Measurements from ENCODE around the gene ETV4. TPM values are rescaled to one million over a fixed set of nuclear protein-coding genes. Genes with fewer than 3 reads are reported as not detected.

ETV4 gene
- total and polyA plus RNA-seq, 2 donors (not counting 1 experiment from before 2014, with no cell fraction given), result 0.33 to 1.8 TPM

DNA sequence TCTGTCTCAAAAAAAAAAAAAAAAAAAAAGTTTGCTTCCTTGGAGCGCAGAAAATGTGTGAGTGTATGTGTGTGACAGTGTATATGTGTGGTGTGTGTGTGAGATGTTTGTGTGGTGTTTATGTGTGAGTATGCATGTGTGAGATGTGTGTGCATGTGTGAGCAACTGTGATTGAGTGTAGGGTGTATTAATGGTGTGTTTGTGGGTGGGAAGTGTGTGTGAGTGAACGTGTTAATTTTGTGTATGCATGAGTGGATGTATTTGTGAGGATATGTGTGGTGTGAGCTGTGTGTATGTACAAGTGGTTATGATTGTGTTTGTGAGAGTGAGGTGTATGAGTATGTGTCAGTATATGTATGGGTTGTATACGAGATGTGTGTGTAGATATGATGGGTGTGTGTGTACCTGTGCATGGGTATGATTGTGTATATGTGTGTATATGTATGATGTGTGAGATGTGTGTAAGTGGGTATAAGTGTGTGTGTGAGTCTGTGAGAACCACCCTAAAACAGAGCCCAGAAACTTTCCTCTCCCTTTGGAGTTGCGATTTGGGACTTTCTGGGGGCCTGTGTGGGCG lies 22.5 kb upstream of the ETV4 start:
- H3K36me3 ChIP-seq (ENCODE audit: control insufficient read depth, insufficient read depth, low read length), result no peaks in the 10 kb centered on the region
- no peak overlapping the region for H3K4me2 ChIP-seq (ENCODE audit: extremely low read depth, insufficient read depth, low read length)
- TF ChIP-seq EZH2 (IDR thresholded peaks at IDR 0.05; ENCODE audit: low read length, missing control alignments), result no peak
- TF ChIP-seq, protein P1, sequence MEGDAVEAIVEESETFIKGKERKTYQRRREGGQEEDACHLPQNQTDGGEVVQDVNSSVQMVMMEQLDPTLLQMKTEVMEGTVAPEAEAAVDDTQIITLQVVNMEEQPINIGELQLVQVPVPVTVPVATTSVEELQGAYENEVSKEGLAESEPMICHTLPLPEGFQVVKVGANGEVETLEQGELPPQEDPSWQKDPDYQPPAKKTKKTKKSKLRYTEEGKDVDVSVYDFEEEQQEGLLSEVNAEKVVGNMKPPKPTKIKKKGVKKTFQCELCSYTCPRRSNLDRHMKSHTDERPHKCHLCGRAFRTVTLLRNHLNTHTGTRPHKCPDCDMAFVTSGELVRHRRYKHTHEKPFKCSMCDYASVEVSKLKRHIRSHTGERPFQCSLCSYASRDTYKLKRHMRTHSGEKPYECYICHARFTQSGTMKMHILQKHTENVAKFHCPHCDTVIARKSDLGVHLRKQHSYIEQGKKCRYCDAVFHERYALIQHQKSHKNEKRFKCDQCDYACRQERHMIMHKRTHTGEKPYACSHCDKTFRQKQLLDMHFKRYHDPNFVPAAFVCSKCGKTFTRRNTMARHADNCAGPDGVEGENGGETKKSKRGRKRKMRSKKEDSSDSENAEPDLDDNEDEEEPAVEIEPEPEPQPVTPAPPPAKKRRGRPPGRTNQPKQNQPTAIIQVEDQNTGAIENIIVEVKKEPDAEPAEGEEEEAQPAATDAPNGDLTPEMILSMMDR (conservative IDR thresholded peaks at IDR 0.05 in 1 of 2, IDR thresholded peaks at IDR 0.05 in 1 of 2; ENCODE audit: low read depth in 1 of 2, low read length in 2 of 2), result no peak
- no peaks in the 10 kb centered on the region for H3K79me2 ChIP-seq (ENCODE audit: control insufficient read depth, insufficient read depth, low read length)
- H3K27me3 ChIP-seq (ENCODE audit: control insufficient read depth, insufficient read depth, low read length), result no peaks in the 10 kb centered on the region
- no peak overlapping the region for H2AFZ ChIP-seq (ENCODE audit: low read length)
- H3K4me1 ChIP-seq (ENCODE audit: control insufficient read depth, extremely low read depth, insufficient read depth, low read length), result peaks cover 3% of the 10 kb centered on the region
- no peak overlapping the region for H3K27ac ChIP-seq (ENCODE audit: insufficient read depth, low read length)
- H4K20me1 ChIP-seq (ENCODE audit: control insufficient read depth, extremely low read depth, insufficient read depth, low read length), result no peaks in the 10 kb centered on the region
- H3K4me3 ChIP-seq (replicated peaks in 1 of 4; ENCODE audit: control extremely low read depth in 1 of 4, insufficient read depth in 1 of 4, low read depth in 3 of 4, low read length in 4 of 4), result no peak overlapping the region
- DNase-seq (ENCODE audit: low read depth in 2 of 2), result no peak
- no peaks in the 10 kb centered on the region for H3K9me3 ChIP-seq (ENCODE audit: control insufficient read depth, insufficient read depth, low read depth, low read length)
- H3K9ac ChIP-seq (ENCODE audit: insufficient read depth, low read length), result no peak overlapping the region

DNA sequence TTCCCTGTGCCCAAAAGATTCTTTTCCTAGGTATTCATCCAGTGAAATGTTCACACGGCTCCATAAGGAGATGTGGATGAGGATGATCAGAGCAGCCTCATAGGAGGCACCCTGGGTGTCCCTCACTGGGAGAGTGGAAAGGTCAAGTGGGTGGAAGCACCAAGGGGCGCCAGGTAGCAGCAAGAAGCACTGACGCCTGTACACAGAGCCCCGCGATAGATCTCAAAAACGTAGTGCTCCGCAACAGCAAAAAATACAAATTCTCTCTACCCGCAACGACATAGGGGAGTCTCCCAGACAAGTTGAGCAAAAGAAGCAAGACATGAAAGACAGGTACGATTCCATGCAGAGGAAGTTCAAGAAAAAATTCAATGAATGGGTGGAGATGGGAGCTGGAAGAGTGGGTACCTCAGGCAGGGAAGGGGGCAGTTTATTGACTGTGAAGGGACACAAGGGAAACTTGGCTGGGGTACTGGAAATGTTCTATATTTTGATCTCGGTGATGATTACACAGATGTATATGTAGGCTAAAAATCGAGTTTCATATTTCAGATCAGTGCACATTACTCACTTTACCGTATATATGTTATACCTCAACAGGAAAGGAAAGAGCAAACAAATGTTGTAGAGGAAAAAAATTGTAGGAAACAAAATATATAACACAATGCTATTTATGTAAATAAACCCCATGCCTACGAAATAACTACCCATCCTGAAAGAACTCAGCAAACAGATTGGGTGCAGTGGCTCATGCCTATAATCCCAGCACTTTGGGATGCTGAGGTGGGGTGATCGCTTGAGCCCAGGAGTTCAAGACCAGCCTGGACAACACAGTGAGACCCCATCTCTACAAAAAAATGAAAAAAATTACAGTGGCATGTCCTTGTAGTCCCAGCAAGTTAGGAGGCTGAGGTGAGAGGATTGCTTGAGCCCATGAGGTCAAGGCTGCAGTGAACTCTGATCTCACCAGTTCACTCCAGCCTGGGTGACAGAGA lies 17.8 kb upstream of the ETV4 start:
- H3K4me3 ChIP-seq (replicated peaks in 1 of 4; ENCODE audit: control extremely low read depth in 1 of 4, insufficient read depth in 1 of 4, low read depth in 3 of 4, low read length in 4 of 4), result no peak overlapping the region
- H3K27ac ChIP-seq (ENCODE audit: insufficient read depth, low read length), result no peak overlapping the region
- H3K36me3 ChIP-seq (ENCODE audit: control insufficient read depth, insufficient read depth, low read length), result no peaks in the 10 kb centered on the region
- H4K20me1 ChIP-seq (ENCODE audit: control insufficient read depth, extremely low read depth, insufficient read depth, low read length), result no peaks in the 10 kb centered on the region
- H3K4me2 ChIP-seq (ENCODE audit: extremely low read depth, insufficient read depth, low read length), result no peak overlapping the region
- no peak overlapping the region for H2AFZ ChIP-seq (ENCODE audit: low read length)
- TF ChIP-seq, protein P1 (conservative IDR thresholded peaks at IDR 0.05 in 1 of 2, IDR thresholded peaks at IDR 0.05 in 1 of 2; ENCODE audit: low read depth in 1 of 2, low read length in 2 of 2), result no peak
- TF ChIP-seq EZH2 (IDR thresholded peaks at IDR 0.05; ENCODE audit: low read length, missing control alignments), result no peak
- no peaks in the 10 kb centered on the region for H3K4me1 ChIP-seq (ENCODE audit: control insufficient read depth, extremely low read depth, insufficient read depth, low read length)
- no peaks in the 10 kb centered on the region for H3K79me2 ChIP-seq (ENCODE audit: control insufficient read depth, insufficient read depth, low read length)
- H3K27me3 ChIP-seq (ENCODE audit: control insufficient read depth, insufficient read depth, low read length), result no peaks in the 10 kb centered on the region
- H3K9me3 ChIP-seq (ENCODE audit: control insufficient read depth, insufficient read depth, low read depth, low read length), result no peaks in the 10 kb centered on the region
- no peak for DNase-seq (ENCODE audit: low read depth in 2 of 2)
- H3K9ac ChIP-seq (ENCODE audit: insufficient read depth, low read length), result no peak overlapping the region

Measured in fibroblast of lung (primary cell).